HG03108 (cell line): ENCODE results near the gene TCF4.

ENCODE experiments used
- ATAC-seq: cut with Tn5 transposase; IDR thresholded peaks from one replicate; pipeline ENCODE4 v1.9.1; 2021; ENCODE audit warnings: moderate library complexity; ENCODE audit not compliant: unreplicated experiment

TCF4 gene

GRCh38 chr18:55213586-55213985 lies 374.4 kb downstream of the TCF4 start:
- no peak for ATAC-seq

DNA sequence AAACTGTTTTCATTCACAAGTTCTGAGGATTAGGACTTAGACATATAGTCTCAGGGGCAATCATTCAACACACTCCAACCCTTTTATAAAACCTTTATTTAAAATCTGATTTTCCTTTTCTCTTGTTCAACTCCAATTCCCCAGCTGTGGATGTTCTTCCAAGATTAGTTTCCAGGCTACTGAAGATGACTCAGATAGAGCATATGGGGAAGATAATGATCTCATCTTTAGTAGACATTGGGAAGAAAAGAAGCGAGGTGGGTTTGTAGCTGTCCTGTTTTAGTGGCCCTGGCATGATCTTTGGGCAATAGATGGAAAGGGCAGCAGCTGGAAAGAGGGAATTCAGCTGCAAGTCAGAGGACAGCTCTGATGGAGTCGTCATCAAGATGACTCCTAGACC lies 381.1 kb downstream of the TCF4 start:
- no peak for ATAC-seq

DNA sequence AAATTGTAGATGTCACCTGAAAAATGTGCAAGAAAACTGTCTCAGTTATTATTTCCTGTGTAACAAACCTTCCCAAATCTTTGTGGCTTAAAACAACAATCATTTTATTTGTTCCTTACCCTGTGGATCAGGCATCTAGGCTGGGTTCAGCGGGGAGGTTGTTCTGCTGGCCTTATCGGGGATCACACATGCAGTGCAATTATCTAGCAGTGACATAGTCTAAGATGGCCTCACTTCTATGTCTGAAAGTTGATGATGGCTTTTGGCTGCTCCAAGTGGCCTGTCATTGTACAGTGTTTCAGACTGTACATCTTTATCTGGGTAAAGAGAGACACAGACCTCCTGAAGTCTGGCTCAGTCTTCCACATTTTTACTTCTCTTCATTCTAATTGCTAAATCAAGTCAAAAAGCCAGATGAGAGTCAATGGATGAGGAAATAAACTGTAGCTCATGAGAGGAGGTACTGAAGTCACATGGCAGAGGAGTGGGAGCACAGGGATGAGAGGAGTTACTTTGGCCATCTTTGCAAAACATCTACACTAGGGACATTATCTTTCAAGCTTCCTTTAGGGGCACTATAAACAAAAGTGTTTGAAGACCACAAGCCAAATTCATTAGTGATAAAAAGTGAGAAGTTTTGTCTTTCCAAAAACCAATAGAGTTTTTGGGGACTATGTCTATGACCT lies 385.6 kb downstream of the TCF4 start:
- ATAC-seq: no peak

GRCh38 chr18:55199291-55199963 lies 388.6 kb downstream of the TCF4 start:
- no peak for ATAC-seq

DNA sequence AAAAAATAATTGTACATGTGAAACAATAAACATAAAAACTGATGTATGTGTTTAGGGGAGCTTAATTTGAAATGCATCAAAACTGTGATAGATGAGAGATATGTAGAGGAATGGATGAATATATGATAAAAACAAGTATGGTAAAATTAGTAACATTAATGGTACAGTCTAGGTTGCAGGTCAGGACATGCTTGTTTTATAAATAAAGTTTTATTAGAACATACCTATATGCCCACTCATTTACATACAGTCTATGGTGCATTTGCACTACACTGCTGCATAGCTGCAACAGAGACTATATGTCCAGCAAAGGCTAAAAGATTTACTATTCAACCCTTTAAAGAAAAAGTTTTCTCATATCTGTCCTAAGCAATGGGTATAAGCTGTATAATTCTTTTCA lies 392.1 kb downstream of the TCF4 start:
- ATAC-seq: no peak

DNA sequence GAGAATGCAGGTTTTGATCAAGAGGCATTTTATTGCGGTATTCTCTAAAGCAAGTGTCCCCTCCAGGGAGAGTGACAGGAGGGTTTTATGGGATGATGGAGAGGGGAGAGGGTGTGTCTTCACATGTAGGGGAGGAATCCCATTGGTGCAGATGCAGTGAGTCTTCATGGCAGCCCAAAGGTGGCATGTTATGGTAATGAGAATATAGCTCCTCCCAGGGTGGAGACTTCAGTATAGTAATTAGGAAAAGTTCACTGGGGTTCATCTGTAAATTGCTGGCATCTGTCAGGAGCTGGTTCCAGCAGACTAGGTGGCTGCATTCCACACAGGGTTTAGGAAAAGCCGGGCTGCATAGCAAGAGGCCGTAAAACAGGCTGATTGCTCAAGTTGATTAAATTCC lies 398.0 kb downstream of the TCF4 start:
- no peak for ATAC-seq

DNA sequence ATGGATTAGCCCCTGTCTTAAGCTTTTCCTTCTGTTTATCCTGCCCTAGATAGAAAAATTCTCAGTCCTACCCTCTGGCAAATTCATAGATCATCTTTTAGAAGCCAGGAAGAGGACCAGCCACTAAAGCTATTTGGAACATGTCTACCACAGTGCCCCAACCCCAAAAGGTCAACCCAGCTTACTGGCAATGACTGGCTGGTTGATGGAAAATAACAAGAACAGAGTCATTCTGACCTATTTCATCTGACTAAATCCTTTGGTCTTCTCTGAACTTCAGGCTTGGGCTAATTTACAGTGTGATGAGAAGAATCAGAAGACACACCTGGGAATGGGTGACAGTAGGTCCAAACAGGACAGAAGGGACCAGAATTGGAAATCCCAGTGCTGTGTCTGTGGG lies 401.4 kb downstream of the TCF4 start:
- ATAC-seq: no peak

- ATAC-seq: no peak
Measured at GRCh38 chr18:55185391-55185790, 402.6 kb downstream of the TCF4 start.

DNA sequence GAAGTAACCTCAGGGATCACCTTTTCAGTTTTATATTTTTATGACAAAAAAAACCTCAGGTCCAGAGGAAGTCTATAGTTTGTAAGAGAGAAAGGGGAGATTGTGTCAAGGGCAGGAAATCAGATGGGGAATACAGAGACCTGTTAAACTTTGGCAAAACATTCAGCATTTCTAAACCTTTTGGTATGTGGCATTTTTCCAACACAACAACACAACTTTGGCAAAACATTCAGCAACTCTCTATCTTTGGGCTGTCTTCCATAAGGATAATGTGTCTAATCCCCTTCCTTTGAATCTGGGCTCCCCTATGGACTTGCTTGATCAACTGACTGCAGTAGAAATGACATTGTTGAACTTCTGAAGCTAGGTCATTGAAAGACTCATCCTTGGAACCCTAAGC lies 408.2 kb downstream of the TCF4 start:
- ATAC-seq: no peak

- no peak for ATAC-seq
Measured at GRCh38 chr18:55179425-55179824, 408.6 kb downstream of the TCF4 start.

GRCh38 chr18:55173291-55173690 lies 414.7 kb downstream of the TCF4 start:
- ATAC-seq: no peak
